ENCODE data around the gene IL4I1. TPM values are rescaled to one million over a fixed set of nuclear protein-coding genes. Genes with fewer than 3 reads are reported as not detected.
A peak's percentile ranks its signal among the peaks of the same experiment; 100 is the strongest.

Gene IL4I1
- total RNA-seq, 1 experiment from 2014 or later: 0.71 TPM

GRCh38 chr19:49857838-49858087 lies 38.9 kb downstream of the IL4I1 start (continued):
- TF ChIP-seq REST (IDR thresholded peaks at IDR 0.05; ENCODE audit: low read depth): no peak
- TF ChIP-seq EGR1 (IDR thresholded peaks at IDR 0.05; ENCODE audit: low read depth): no peak
- TF ChIP-seq ATF3 (IDR thresholded peaks at IDR 0.05): no peak
- TF ChIP-seq YY1 (IDR thresholded peaks at IDR 0.05; ENCODE audit: extremely low read depth, insufficient replicate concordance, low read depth, low read length): no peak

GRCh38 chr19:49857061-49857837 lies 39.4 kb downstream of the IL4I1 start:
- Histone ChIP-seq H3K9me3 (ENCODE audit: control insufficient read depth in 1 of 2, insufficient read depth in 1 of 2, low read depth in 1 of 2, low read length in 2 of 2) (no peaks in the 10 kb centered on the region), H4K20me1 (ENCODE audit: insufficient read depth) (no peaks in the 10 kb centered on the region), H3K4me3 (replicated peaks in 1 of 2; ENCODE audit: low read depth in 1 of 2, low read length in 2 of 2) (no peak overlapping the region), H3K27me3 (ENCODE audit: insufficient read depth, low read length) (no peaks in the 10 kb centered on the region), H3K4me1 (ENCODE audit: control insufficient read depth in 1 of 2, insufficient read depth in 2 of 2, low read length in 2 of 2) (peaks cover 7 to 34% of the 10 kb centered on the region in 2 experiments), H3K9me2 (ENCODE audit: insufficient read depth) (no peaks in the 10 kb centered on the region), H3K36me3 (ENCODE audit: control insufficient read depth in 1 of 2, insufficient read depth in 2 of 2, low read length in 2 of 2) (peaks cover 15 to 27% of the 10 kb centered on the region in 2 experiments; a peak in 3 of 4 replicates), H3K4me2 (ENCODE audit: low read length) (no peak overlapping the region), H3K27ac (ENCODE audit: low read depth, low read length) (peak overlapping the region; percentile 45; the same call in 1 of the 2 replicates), H3K9ac (ENCODE audit: low read length) (no peak overlapping the region), H2AFZ (ENCODE audit: low read depth, low read length, poor library complexity, severe bottlenecking) (no peak overlapping the region), H3K79me2 (ENCODE audit: insufficient read depth, low read length) (peaks cover 37% of the 10 kb centered on the region)
- intact Hi-C loops (cut with micrococcal nuclease): no loop called here
- ChIA-PET CTCF (no interaction called here), POLR2A (no interaction called here), RAD21 (ENCODE audit: low non-redundant PET in 1 of 2, low total read pairs in 2 of 2, uncharacterized antibody in 2 of 2, unreplicated experiment in 2 of 2) (no interaction called here)
- peak; percentile 8 for ATAC-seq
- BruUV-seq (replicated peaks): no TSS peak
- DNase-seq (ENCODE audit: low read depth, low spot score): no peak
- no peak; the same call in none of the 2 replicates for TF ChIP-seq POLR2AphosphoS5 (IDR thresholded peaks at IDR 0.05; ENCODE audit: low read depth, low read length)
- TF ChIP-seq EZH2phosphoT487 (IDR thresholded peaks at IDR 0.05; ENCODE audit: borderline replicate concordance): no peak
- no peak for TF ChIP-seq RAD21 (IDR thresholded peaks at IDR 0.05; ENCODE audit: low read depth)
- no peak for TF ChIP-seq EGR1 (IDR thresholded peaks at IDR 0.05; ENCODE audit: low read depth)
- TF ChIP-seq EZH2 (IDR thresholded peaks at IDR 0.05): no peak
- no peak for TF ChIP-seq FOSL1 (IDR thresholded peaks at IDR 0.05; ENCODE audit: low read depth)
- no peak for TF ChIP-seq SIN3A (IDR thresholded peaks at IDR 0.05; ENCODE audit: low read depth)
- no peak for TF ChIP-seq TCF7L2 (IDR thresholded peaks at IDR 0.05; ENCODE audit: borderline replicate concordance, extremely low read depth, insufficient read depth, insufficient read length)
- no peak for TF ChIP-seq SRF (IDR thresholded peaks at IDR 0.05; ENCODE audit: low read depth)
- no peak for TF ChIP-seq JUND (IDR thresholded peaks at IDR 0.05)
- no peak for TF ChIP-seq REST (IDR thresholded peaks at IDR 0.05; ENCODE audit: low read depth)
- TF ChIP-seq CTCF (IDR thresholded peaks at IDR 0.05 in 2 of 3, conservative IDR thresholded peaks at IDR 0.05 in 1 of 3; ENCODE audit: borderline replicate concordance in 1 of 3, insufficient read depth in 1 of 3, low read depth in 2 of 3, low read length in 2 of 3): no peak
- no peak for TF ChIP-seq ZFX (IDR thresholded peaks at IDR 0.05)
